Fibroblast of skin of left biceps (primary cell): ENCODE results near the gene MXD4.
"Not testable (repeated sequence)": the region's sequence is repeated elsewhere in the genome, so short reads cannot be mapped to it uniquely, and the experiment has no call there.

Experiments
- DNase-seq, 2 experiments: peaks; one replicate each; pipeline ENCODE4 v3.0.0-alpha.2; 2013; ENCODE audit warnings: low read depth in 2 of 2

Gene MXD4

DNA sequence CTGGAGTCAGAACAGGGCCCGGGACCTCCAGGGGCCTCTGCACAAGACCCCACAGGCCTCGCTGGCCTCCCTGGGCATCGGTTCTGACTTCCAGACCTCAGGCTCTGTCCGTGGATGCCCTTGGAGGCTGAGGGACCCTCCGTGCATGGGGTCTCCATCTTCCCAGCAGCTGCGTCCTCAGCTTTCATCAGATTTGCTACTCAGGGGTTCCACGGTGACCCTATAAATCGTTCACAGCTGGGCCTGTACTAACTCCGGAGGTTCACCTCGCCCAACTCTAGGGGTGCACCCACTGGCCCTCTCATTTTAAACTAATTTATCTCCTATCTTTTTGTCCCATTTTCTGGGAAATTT is 13.1 kb upstream of the MXD4 start:
- not testable (repeated sequence) for DNase-seq

DNA sequence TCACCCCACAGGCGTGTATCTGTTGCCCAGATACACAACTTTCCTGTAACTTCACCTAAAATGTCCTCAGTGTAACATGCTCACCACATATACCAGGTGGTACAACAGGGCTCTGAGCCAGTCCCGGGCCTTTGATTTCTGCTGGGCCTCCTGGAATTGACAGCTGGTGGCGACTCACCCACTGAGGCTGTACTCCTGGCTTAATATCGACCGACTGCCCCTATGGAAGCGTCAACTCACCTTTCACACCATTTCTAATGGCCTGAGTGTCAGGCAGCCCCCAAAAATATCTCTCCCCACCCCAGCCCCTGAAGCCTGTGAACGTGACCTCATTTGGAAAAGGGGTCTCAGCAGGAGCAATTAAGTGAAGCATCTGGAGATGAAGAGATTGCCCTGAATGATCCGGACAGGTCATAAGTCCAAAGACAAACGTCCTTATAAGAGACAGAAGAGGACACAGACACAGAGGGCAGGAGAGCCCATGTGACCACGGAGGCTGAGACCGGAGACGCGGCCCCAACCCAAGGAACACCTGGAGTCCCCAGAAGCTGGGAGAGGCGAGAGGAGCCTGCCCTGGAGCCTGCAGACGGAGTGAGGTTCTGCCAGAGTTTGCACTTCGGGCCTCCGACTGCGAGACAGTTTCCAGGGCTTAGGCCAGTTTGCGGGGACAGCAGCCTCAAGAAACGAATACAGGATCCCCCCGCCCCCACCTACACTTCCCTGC is 12.6 kb upstream of the MXD4 start:
- no peak for DNase-seq

DNA sequence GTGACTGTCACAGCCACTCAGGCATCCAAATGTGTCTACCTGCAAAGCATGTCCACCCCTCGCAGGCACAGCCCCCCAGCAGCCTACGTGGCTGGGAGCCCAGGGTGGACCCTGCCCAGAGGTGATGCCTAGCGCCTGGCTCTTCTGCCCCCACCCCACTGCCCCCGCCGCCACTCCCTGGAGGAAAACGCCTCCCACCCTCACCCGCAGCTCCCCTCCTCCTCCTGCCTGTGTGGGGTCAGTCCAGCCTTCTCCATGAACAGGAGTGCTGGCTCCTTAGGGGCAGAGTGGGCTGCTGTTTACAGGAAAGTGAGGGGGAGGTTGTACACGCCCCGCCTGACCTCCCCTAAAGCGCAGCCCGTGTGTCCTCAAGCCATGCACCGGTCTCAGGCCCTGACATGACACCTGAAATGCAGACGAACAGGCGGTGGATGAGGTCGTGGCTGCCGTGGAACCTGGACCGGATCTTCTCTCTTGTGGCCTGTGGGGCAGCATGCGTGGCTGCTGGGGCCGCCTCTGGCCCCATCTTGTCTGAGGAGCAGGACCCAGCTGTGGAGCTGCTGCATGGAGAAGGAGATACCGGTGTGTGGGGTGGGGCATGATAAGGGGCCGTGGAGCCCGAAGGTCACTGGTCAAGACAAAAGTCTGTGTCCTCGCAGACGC is 11.9 kb upstream of the MXD4 start:
- DNase-seq = no peak

DNA sequence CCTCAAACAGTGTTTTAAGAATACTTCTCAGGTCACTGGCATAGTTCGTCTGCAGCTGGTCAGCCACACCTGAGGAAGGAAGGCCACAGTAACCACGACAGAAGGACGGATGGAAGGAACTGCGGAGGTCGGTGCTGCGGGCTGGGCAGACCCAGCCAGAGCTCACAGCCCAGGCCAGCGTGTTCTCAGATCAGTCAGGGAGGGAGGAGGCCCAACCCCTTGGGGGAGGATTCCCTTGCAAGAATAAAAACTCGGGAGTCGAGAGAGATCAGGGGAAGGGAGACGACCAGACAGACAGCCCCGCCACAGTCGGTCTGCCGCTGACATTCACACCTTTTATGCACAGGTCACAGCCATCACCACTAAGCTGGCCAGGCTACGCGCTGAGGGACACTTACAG is 11.3 kb upstream of the MXD4 start:
- no peak for DNase-seq

DNA sequence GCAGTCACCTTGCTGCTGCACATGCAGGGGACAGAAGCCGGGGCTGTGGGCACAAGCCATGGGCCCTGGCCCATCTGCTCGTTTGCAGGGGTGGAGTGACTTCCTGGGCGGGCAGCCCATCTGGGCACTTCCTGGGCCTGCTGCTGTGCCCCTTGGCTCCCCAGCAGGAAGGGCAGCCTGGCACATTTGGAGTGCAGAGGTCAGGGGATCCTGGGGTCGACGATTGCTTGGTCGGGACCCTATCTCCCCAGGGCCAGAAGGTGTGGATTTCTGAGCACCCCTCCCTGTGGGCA is 10.9 kb upstream of the MXD4 start:
- no peak for DNase-seq

DNA sequence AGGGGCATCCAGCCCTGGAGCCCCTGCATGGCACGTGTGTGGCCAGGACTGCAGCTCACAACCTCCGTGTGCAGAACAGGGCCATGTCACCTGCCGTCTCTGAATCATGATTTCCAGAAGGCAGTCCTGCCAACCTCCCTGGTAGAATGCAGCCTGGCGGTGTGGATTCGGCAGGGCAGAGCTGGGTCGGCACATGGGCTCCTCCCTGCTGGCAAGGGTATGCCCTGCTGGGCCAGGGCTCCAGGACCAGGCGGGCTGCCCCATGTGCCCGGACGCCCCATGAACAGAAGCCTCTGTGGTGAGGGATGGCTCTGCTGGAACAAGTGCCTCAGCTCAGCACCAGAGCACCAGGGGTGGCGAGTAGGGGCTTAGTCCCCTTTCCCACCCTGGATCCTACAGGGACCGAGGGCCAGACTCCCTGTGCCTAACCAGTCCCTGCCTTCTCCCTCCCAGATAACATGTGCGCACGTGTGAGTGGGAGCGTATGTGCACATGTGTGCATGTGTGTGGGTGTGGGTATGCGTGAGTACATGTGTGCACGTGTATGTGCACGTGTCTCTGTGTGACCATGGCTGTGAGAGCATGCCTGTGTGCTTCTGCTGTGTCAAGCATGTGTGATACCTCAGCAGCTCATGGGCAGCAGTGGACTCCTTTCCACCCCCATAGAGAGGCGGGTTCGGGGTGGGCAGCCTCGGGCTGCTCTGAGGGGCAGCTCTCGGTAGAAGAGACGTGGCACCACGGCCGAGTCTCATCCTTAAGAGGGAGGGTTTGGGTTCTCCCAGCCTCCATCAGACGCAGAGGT is 10.3 kb upstream of the MXD4 start:
- DNase-seq = no peak

DNA sequence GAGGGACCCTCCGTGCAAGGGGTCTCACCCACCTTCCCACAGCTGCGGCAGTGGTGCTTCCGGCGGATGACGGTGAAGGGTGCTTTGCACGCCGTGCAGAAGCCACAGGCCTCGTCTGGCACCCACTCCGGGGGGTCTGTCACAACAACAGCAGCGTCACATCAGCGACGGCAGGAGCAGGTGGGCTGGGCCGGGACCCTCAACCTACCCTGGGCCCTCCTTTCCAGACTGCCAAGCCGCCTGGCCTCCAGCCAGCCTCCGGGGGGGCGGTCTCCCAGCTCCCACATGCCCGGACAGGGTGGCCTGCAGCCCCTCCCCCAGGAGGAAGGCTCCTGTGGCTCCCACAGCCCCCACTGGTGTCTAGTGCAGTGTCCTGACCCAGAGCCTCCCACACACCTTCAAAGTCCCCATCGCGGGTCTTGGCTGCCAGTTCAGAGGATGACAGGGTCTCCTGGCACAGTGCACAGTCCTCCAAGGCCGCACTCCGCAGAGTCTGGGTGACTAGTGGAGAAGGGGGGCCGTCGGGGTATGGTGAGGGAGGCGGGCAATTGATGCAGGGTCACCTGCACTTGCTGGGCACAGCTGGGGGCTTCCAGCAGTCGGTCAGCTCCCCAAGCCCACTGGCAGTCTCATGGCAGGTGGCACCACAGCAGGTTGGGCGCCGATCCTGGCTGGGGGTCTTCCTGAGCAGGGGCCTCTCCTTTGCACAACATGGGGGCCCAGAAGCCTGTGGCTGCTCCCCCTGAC is 9.5 kb upstream of the MXD4 start:
- no peak for DNase-seq

DNA sequence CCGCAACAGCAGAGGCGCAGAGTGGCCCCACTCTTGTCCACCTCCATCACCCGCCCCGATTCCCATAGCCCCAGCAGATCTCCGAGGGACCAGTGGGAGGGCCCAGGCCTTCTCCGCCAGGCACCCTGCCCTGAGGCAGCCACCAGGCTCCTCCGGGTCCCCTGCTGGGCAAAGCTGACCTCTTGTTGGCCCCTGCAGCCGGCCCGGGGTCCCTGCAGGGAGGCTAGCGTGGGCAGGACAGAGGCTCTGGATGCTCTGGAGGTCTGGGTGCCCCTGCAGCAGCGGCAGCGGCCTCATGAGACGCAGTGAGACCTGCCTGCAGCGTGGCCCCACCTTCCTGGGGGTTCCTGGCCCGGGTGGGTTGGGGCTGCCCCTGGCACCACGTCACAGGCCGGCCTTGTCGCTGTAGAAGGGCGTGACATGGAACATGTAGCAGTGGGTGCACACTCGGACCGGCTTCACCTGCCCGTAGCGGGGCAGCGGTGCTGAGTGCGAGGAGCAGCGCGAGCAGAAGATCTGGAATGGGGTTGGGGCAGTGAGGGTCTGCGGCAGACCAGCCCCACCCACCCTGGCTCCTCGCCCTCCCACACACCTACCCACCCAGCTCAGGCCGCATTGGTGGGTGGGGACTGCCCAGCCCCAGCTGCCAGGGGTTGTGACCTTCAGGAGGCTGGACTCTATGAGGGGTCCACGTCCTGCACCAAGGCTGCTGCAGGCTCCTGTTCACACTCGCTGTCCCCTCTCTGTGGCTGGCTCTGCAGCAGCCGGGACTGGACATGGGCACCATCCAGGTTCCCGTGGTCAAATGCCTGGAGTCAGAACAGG is 8.6 kb upstream of the MXD4 start:
- no peak for DNase-seq

DNA sequence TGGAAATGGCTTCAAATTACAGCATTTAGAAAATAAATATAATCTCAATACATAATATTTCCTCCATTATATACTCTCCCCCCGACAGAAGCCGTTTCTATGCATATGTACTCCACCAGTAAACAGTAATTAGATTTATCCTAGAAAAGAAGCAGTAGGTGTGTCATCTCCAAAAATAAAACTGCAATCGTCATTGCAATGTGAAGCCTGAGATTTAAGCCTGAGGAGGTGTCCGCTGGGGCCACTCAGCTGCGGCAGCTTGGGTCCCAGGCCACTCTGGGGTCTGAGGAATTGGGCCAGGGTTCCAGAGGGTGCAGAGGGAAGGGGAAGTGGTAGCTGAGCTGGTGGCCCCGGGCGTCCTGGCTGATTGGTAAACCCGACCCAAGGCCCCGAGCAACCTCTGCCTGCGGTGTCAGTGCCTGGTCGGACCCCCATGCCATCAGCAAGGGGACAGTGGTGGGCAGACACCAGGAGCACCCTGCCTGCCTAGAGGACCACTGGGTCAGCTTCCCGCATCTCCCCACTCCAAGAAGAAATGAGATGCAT is 7.8 kb upstream of the MXD4 start:
- no peak for DNase-seq

DNA sequence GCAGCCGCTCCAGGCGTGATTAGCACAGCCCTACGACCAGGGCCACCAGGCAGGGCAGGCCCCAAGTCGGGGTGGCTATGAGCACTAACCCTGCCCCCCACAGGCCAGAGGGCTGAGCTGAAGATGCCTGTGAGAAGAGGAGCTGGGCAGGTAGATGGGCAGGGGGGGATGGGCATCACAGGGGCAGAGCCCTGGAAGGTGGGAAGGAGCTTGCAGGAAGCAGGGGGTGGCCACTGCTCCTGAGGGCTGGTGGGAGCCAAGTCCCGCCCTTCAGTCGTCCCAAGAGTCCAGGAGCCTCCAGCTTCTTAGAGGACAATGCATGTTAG is 7.3 kb upstream of the MXD4 start:
- no peak for DNase-seq

DNA sequence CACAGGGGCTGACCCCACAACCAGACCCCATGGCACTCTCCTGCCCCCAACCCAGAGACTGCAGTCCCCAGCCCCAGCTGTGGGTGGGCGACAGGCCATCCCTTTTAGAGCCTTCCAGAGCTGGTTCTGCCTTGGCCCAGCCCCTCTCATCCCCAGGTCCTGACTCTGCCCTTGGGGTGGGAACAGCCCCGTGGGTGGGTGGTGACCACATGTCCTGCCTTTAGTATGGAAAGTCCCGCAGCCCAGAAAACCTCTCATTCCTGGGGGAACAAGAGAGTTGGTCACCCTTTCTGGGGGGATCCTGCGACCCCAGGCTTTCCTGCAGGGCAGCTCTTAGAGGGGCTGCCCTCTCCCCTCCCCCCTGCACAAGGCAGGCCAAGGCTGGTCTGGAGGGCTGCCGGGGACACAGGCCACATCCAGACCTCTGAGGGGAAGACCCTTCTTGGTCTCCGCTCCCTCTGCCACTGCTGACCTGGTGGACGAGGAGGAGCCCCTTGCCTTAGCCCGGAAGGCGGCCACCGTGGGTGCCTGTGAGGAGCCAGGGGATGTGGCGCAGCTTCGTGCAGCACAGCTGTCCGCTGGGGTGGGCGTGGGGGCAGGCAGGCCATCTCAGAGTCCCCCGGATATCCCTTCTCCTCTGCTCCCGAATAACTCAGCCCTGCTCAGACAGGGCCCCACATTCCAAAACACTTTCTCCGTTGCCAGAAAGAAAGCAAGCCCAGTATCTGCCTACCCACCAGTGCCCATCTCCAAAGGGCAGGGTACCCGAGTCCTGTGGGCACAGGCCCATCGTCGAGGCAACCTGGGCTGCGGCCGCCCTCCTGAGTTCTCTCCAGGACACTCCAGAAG is 6.7 kb upstream of the MXD4 start:
- no peak for DNase-seq

DNA sequence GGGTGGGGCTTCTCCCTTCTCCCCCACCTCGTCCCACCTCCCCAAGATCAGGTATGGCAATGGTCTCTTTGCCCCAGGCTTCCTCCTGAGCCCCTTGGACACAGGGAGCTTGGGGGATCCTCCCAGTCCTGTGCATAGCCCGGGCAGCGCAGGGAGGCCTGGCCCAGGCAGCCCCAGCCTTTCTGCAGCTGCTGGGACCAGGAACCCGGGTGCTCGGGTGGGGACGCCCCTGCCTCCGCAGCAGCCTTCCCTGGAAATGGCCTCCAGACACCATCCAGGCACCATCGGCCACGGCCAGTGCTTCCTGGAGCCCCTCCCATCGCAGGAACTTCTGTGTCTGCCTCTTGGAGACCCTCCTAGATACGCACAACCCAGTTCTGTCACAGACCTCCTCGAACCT is 5.9 kb upstream of the MXD4 start:
- DNase-seq = no peak

DNA sequence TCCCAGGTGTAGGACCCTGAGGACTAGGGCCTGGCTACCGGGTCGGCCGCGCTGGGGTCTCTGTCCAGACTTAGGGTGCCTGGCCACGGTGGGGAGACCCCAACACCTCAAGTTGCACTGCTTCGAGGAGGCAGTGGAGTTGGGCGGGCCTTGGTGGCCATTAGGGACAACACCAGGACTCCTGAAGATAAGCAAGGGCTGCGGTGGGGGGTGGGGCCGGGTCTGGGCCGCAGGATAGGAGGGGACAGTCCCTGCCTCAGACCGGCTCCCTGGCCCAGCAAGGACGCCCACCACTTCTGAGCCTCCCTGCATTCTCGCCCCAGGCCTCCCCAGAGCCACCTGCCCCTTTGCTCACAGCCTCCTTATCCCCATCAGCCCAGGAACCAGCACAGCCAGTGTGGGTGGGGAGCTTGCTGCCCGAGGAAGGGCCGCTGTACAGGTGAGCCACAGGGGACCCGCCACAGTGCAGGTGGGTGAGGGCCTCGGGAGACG is 5.5 kb upstream of the MXD4 start:
- no peak for DNase-seq

DNA sequence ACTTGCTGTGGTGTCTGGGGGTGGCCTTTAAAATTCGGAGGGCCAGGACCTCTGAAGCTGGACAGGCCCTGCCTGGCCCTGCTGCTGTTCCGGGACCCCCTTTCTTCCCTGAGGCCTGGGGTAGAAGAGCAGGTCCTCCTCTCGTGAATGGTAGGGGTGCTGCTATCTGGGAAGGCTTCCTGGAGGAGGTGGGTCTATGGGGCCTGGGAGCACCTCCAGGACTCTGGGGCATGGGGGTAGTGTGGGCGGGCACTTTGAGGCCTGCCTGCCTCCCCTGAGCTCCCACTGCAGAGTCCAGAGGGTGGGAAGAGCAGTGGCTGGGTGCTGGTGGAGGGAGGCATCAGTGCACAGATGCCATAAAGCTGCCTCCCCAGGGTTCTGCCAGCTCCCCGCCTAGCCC is 4.9 kb upstream of the MXD4 start:
- no peak for DNase-seq

DNA sequence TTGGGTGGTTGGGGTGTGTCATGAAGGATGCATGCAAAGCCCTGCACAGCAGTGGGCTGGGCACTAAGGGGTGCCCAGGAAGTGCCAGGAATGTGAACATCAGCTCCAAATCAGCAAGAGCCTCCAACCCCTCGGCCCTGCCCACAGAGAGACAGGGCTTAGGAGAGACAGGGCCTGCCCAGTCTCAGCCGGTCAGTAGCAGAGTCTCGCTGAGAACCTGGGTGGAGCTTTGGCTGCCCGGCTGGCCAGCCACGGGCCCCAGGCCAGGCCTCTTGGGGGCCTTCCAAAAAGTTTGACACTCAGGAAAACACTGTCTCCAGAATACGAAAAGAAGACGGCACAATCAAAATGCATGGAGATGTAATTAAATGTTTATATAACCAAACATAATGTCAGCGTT is 4.3 kb upstream of the MXD4 start:
- no peak for DNase-seq

DNA sequence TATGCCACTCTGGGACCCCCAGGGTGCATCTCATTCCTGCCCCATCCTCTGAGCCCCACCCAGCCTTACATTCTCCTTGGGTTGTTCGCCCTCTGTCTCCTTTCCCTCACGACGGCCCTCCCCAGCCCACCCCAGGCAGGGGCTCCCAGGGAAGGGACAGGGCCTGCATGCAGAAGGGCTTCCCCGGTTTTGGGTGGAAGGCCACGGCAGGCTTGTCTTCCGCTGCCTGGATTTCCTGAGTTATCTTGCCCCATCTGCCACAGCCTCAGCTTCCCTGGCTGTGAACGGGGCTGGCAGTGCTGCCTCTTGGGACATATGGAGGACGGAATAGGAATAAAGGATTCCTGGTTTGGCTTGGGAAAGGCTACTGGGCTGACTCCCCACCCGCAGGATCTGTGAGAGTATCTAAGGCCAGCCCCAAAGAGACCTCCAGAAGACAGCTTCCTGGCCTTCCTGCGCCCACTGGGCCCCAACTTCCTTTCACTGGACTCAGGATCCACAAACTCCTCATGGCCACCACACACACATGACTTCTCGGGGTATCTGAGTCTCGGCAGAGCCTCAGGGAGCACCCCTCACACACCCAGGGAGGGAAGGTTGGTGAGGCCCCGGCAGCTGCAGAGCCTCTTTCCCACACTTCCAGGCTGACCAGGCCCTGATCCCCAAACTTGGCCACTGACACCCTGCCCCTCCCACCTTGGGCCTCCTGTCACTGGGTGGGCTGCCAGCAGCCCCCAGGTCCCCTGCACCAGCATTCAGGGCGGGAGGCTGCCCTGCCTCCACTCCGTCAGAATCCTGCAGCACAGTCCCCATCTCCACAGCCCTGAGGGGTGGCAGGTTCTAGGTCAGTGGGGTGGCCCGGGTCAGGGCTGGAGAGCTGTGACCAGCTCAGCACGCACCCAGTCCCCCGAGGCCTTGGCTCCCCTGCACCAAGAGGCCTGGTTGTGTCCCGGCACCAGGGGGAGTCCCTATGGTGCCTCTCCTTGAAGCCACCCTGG is 3.5 kb upstream of the MXD4 start:
- DNase-seq = no peak

DNA sequence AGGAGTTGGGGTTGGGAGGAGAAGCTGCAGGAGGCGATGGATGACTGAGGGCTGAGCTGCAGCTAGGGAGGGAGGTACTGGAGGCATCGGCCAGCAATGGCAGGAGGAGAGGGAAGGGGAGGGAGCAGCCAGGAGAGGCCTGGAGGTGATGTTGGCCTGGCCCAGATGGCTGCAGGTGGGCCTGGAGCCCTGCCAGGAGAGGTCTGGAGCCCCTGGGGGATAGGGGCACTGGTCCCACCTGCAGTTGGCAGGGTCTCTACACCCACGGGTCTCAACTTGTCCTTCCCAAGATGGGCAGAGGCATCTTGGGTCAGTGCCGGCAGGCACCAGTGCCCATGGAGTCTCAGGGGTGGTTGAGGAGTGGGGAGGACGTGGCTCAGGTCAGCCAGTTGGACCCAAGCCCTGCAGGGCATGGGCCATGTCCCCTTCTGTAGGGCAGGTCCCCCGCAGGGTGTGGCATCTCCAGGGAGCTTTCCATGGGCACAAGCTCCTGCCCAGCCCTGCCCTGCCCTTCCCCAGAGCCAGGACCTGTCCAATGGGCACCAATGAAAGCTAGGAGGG is 2.7 kb upstream of the MXD4 start:
- DNase-seq = no peak

DNA sequence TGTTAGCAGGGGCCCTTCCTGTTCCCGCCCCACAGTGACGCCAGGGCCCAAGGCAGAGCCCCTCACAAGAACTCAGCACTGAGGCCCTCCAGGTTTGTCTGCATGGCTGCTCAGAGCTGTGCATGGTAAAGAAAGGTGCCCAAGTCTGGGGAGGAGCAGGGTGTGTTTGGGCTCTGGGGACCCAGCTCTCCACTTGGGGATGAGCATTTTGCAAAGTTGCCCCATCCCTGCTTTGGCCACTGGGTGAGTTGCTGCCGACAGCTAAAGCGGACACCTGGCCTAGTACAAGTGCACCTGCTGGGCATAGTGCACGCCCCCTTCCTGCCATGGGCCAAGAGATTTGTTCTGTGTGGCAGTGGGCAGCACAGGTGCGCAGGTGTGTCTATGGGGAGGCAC is 2.0 kb upstream of the MXD4 start:
- no peak for DNase-seq

DNA sequence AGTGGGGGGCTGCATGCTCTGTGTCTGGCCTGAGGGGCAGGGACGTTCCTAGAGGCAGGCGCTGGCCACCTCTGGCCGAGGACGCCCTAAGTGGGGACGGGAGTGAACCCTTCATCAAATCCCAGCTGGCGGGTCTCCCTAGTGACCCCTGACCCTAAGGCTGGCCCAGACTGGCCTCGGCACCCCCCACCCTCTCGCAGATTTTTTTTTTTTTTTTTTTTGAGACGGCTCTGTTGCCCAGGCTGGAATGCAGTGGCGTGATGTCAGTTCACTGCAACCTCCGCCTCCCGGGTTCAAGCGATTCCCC is 988 bp upstream of the MXD4 start:
- DNase-seq = no peak
